ENCODE results near the gene GABRR2.
"Not testable (repeated sequence)": the region's sequence is repeated elsewhere in the genome, so short reads cannot be mapped to it uniquely, and the experiment has no call there.

Gene GABRR2

DNA sequence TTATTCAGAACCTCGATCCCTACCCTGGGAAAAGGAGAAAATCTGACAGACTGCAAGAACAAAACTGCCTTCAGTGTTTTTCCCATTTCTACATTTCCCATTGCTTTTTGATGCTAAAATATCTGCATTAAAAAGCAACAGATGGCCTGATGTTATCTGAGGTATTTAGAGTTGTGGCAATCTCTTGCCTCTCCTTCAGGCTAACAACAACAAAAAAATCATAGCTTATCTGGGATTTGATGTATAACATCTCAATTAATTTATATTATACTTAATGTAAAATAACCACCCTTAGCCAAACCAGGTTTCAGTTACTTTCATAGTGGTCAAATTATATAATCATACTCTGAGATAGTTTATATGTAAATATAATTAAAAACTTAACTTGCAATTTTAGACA, 15.8 kb upstream of the GABRR2 start:
- in situ Hi-C loops (cut with MboI; ENCODE audit: low pct_unique_long_range_greater_than_20kb, low sequenced_read_pairs), result no loop called here

DNA sequence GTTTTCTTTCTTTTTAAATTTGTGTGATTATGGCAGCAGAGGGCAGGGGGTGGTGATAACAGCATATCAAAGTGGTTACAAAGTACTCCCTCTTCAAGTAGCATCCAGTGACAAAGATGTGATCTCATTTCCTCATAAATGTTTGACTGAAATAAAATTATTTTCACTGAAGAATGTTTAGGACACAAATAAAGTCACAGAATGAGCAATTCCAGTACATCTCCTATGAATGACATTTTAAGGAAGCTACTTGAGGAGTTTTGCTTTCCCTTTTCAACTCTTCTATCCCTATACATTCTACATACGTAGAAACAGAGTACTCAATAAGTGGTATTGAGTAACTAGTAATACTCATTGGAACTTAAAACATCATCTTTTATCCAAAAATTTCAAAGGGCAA, 13.9 kb upstream of the GABRR2 start:
- in situ Hi-C loops (cut with MboI; ENCODE audit: low pct_unique_long_range_greater_than_20kb, low sequenced_read_pairs), result no loop called here
- no peak for DNase-seq

More for the DNA sequence above, 15.8 kb upstream of the GABRR2 start:
- DNase-seq, result no peak

DNA sequence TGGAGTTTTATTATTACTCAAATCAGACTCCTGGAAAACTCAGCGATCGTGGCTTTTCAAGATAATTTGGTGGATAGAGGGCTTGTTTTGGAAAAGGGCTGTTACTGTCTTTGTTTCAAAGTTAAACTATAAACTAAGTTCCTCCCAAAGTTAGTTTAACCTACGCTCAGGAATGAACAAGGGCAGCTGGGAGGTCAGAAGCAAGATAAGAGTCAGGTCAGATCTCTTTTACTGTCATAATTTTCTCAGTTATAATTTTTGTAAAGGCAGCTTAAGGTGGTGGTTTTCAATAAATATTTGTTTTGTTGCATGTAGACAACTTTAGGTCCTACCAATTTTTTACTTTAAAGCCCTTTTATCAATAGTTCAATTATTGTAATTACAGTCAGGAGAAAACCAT, 9.2 kb upstream of the GABRR2 start:
- in situ Hi-C loops (cut with MboI; ENCODE audit: low pct_unique_long_range_greater_than_20kb, low sequenced_read_pairs), result no loop called here
- no peak for DNase-seq

DNA sequence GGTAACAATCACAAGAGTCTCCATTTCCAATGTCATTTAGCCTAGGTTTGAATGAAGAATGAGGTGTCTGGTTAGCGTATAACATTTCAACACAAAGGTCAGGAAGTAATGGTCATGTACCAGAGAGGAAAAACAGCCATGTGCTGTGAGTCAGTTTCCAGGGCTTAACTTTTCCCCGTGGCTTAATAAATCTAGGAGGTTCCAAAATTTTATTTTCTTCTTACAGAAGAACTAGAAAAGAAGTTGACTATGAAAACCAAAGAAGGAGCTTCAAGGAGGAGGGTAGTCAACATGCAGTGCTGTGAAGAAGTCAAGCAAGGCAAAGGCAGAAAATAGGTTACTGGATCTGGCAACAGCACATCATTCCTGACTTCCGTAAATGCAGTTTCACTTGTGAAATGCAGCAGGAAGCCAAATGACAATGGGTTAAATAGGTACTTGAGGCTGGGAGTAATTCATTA, 8.4 kb upstream of the GABRR2 start:
- peak; percentile 33 for DNase-seq
- in situ Hi-C loops (cut with MboI; ENCODE audit: low pct_unique_long_range_greater_than_20kb, low sequenced_read_pairs), result no loop called here

DNA sequence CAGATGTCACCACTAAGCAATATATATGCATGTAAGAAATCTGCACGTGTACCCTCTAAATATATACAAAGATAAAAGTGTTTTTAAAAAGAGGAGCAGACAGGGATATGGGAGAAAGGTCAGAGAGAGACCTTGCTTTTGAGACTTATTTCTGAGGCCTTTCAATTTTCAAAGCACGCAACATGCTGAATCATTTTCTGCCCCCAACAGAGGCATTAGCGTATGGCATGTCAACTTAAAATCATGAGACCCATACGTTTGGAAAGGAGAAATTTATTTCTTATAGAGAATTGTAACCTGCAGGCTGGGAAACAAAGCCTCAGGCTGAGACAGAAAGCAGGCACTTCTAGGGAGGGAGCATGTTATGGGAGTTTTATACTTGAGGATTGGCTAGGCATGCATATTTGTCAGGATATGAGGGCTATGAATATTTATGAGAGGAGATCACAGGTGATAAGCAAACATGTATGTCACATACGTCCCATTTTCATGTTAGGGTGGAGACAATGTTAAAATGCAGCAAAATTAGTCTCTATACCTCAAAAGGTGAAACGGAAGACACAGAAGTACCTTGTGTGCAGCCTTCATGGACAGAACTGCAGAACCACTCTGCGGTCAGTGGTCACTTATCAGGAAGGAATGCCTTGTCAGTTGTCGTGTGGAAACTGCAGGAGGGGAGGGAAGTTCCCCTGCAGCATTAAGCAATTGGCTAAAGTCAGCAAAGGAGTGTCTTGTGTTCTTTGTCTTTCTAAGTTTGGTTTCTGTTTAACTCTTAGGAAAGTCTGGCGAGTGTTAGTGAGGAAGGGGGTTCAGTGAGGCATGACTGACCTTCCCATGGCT, 6.3 kb upstream of the GABRR2 start:
- peak; percentile 89 for DNase-seq
- in situ Hi-C loops (cut with MboI; ENCODE audit: low pct_unique_long_range_greater_than_20kb, low sequenced_read_pairs), result no loop called here

DNA sequence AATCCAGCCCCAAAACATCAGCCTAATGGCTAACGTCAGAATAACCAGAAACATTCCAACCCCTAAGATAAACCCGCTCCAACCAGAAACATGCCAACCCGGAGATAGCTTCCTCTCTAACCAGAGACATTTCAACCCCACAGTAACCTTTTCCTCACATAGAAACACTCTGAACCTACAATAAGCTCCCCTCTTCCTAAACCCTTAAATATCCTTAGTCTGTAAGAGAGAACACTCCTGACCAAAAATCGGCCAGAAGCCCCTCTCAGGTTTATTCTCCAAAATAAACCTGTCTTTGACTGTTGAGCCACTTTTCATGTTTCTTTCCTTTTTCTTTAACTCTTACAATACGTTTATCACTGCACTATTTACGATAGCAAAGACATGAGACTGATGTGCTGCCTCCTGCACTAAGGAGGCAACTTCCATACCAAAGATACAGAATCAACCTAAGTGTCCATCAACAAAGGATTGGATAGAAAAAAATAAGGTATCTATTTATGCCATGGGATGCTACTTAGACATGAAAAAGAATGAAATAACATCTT, 5.0 kb upstream of the GABRR2 start:
- in situ Hi-C loops (cut with MboI; ENCODE audit: low pct_unique_long_range_greater_than_20kb, low sequenced_read_pairs), result no loop called here
- DNase-seq, result no peak

DNA sequence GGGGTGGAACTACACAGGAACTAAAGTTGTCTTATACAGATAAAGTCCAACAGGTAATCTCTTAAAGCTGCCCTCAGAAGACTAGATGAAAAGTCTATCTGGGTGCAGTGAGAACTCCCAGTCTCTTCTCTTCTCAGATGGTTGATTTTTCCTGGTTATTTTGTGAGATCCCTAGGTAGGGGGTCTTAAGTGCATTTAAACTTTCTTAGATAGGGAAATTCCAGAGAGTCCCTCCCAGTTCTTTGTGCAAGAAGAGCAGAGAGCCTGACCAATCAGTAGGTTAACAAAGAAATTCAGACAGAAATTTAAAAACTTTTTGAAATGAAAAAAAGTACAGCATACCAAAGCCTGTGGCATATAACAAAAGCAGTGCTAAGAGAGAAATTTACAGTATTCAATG, 2.0 kb upstream of the GABRR2 start:
- in situ Hi-C loops (cut with MboI; ENCODE audit: low pct_unique_long_range_greater_than_20kb, low sequenced_read_pairs), result no loop called here

DNA sequence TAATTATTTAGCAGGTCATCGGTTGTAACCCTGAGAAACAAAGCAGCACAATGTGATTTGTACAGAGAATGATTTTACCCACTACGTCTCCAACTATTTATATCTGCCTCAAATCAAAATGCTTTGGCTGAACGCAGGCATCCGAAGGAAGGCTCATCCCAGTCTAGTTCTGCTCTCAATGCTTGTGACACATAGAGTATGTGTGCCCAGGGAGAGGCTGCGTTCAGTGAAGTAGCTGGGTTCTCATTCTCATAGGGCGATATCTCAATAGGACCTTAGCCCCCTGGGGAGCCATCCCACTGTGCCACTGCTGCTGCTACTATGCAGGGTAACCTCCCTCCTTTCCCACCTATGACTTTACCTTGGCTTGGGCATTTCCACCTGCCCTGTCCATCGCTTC, 407 bp downstream of the GABRR2 start:
- in situ Hi-C loops (cut with MboI; ENCODE audit: low pct_unique_long_range_greater_than_20kb, low sequenced_read_pairs), result no loop called here
- no peak for DNase-seq

More for the DNA sequence above, 2.0 kb upstream of the GABRR2 start:
- no peak for DNase-seq

DNA sequence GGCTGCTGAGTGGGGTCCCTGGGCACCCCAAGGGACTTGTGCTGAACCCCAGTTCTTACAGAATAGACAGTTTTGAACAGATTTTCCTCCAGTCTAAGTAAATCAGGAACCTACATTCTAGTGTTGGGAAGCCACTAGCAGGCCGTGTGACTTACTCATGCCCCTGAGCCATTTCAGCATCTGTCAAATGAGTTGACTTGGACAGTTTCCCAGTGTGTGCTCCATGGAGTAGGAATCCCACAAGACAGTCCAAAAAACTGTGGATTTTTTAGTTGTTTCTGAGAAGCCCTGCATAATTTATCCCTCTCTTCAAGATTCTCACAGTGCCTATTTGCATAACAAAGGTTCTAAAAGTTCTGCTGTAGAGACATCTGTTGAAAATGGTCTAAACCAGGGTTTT, 2.1 kb downstream of the GABRR2 start:
- no peak for DNase-seq
- in situ Hi-C loops (cut with MboI; ENCODE audit: low pct_unique_long_range_greater_than_20kb, low sequenced_read_pairs), result no loop called here

DNA sequence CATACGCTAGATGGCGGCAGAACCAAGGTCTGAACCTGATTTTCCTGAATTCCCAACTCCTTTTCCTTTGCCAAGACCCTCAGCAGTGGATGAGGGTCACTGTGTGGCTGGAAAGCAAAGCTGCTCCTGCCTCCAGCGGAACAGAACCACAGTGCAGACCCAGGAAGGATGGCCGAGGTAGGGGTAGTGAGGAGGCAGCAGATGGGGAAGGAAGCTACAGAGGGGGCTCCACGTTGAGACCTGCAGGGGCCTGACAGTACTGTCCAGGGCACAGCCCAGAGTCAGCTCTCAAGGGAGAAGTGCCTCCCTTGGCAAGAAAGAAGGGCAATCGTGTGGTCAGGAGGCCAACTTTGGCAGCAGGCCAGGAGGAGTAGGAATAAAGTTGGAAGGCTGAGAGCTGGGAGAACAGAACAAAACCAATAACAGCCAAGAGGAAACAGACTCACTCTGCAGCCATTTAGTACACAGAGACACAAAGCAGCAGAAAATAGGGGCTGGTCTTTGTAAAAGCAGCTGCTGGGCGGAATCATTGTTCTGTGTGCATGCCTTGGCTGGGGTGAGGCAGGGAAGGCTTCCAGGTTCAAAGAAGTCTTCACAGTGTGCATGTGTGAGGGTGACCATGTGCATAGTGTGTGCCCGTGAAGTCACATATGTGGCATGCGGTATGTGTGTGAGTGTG, 3.1 kb downstream of the GABRR2 start:
- in situ Hi-C loops (cut with MboI; ENCODE audit: low pct_unique_long_range_greater_than_20kb, low sequenced_read_pairs), result no loop called here
- DNase-seq, result peak; percentile 38

DNA sequence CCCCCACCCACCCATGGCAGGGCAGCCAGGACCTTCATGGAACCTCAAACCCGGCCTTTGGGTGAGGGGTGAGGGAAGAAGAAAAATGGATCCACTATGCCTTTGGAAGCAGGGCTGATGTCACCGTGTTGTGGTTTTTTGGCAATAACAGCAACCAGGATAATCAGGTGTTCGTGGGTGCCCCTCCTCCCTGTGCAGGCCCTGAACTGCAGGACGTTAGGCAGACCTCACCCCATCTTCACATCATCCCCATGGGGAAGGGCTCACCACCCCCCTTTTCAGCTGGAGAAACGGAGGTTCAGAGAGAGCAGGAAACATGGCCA, 3.6 kb downstream of the GABRR2 start:
- in situ Hi-C loops (cut with MboI; ENCODE audit: low pct_unique_long_range_greater_than_20kb, low sequenced_read_pairs), result no loop called here
- no peak for DNase-seq

DNA sequence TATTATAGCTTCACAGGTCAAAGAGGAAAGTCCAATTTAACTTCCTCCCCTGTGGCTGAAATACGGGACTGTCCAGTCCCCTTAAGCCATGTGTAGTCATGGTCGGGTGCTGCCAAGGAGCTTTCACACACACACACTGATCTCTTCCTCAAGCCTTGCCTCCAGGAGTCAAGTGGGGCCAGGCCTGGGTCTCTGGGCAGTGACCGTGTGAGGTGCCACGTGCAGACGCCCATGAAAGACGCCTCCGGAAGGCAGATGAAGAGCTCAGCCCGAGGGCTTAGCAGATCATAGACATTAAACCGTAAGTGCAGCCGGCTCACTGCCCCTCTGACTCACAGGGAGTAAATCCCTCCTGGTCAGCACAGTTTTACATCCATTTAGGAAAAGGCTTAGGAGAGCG, 4.2 kb downstream of the GABRR2 start:
- in situ Hi-C loops (cut with MboI; ENCODE audit: low pct_unique_long_range_greater_than_20kb, low sequenced_read_pairs), result no loop called here
- no peak for DNase-seq

DNA sequence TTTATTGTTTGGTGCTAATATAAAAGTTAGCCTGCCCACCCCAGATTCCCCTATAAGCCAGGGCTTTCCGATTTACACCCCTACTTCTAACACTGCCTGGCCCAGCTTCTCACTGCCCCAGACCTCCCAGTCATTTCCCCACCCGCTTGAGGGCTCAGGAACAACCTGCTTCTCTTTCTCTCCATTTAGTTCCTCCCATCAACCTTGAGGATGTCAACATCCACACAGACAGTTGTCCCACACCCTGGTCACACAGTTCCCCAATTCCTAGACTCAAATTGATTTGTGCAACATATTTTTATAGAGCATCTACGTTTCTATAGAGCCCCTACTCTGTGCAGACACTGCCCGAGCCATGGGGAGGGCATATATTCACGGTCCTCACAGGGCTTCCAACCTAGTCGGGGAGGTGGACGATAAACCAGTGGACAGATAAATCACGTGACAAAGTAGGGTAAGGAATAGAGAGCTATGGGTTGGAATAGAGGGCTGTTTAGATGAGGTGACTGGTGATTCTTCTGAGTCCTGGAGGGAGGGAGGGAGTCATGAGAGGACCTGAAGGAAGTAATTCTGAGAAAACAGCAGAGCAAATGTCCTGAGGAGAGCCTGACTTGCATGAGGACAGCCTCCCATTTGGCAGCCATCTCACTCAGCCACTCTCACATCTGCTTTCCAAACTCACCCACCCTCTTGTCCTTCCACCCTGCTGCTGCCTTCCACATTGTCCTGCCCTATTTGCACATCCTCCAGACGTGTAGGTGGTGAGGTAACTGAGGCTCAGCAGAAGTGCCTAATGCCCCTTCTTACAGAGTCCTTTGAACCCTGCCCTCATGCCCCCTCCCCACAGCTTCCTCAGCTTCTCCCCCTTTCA, 6.3 kb downstream of the GABRR2 start:
- in situ Hi-C loops (cut with MboI; ENCODE audit: low pct_unique_long_range_greater_than_20kb, low sequenced_read_pairs), result no loop called here

DNA sequence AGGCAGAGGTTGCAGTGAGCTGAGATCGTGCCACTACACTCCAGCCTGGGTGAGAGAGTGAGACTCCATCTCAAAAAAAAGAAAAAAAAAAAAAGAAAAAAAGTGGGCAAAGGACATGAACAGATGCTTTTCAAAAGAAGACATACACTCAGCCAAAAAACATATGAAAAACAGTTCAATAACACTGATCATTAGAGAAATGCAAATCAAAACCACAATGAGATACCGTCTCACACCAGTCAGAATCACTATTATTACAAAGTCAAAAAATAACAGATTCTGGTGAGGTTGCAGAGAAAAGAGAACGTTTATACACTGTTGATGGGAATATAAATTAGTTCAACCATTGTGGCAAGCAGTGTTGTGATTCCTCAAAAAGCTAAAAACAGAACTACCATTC, 10.6 kb downstream of the GABRR2 start:
- in situ Hi-C loops (cut with MboI; ENCODE audit: low pct_unique_long_range_greater_than_20kb, low sequenced_read_pairs); DNase-seq: not testable (repeated sequence)

More for the DNA sequence above, 6.3 kb downstream of the GABRR2 start:
- no peak for DNase-seq

DNA sequence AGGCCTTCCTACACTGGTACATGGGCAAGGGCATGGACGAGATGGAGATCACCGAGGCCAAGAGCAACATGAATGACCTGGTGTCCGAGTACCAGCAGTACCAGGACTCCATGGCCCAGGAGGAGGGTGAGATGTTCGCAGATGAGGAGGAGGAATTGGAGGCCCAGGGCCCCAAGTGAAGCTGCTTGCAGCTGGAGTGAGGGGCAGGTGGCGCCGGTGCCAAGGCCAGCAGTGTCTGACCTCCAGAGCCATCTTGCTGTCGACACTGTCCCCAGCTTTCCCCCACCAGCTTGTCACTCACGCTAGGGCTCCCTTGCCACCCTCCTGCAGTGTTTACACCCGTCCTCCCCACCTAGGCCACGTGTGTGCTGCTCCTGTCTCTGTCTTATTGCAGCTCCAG, 12.2 kb downstream of the GABRR2 start:
- in situ Hi-C loops (cut with MboI; ENCODE audit: low pct_unique_long_range_greater_than_20kb, low sequenced_read_pairs), result no loop called here
- DNase-seq, result peak; percentile 27

DNA sequence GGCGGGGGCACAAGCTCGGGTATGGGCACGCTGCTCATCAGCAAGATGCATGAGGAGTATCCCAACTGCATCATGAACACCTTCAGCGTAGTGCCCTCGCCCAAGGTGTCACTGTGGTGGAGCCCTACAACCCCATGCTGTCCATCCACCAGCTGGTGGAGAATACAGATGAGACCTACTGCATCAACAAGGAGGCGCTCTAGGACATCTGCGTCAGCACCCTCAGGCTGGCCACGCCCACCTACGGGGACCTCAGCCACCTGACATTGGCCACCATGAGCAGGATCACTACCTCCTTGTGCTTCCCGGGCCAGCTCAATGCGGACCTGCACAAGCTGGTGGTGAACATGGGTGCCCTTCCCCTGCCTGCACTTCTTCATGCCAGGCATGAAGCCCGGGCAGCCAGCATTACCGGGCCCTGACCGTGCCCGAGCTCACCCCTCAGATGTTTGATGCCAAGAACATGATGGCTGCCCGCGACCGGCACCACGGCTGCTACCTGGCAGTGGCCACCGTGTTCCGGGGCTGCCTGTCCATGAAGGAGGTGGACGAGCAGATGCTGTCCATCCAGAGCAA, 12.8 kb downstream of the GABRR2 start:
- DNase-seq, result no peak
- in situ Hi-C loops (cut with MboI; ENCODE audit: low pct_unique_long_range_greater_than_20kb, low sequenced_read_pairs), result no loop called here

DNA sequence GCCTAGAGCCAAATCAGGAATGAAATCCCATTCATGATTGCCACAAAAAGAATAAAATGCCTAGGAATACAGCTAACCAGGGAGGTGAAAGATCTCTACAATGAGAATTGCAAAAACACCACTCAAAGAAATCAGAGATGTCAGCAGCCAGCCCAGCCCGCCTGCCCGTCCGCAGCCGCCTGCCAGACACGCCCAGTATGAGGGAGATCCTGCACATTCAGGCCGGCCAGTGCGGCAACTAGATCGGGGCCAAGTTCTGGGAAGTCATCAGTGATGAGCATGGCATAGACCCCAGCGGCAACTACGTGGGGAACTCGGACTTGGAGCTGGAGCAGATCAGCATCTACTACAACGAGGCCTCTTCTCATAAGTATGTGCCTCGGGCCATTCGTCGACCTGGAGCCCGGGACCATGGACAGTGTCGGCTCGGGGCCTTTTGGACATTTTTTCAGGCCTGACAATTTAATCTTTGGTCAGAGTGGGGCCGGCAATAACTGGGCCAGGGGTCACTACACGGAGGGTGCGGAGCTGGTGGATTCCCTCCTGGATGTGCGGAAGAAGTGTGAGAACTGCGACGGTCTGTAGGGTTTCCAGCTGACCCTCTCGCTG, 13.4 kb downstream of the GABRR2 start:
- no peak for DNase-seq
- in situ Hi-C loops (cut with MboI; ENCODE audit: low pct_unique_long_range_greater_than_20kb, low sequenced_read_pairs), result no loop called here

DNA sequence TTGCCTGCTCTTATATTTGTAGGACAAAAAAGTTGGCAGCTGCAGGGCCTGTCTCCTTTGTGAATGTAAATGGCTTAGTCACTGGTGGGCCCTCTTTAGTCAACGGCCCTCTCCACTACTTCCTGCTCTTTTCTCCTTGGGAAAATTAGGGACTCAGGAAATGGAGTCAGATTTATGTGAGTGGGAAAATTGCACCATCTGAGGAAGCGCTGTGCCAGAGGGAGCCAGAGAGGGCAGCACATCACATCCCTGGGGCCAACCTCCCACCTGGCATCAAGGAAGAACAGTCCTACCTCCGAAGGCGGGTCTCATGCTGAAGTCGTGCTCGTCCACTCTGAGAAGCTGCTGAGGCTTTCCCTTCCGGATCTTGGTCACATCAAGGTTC, 15.6 kb downstream of the GABRR2 start:
- DNase-seq, result no peak
- in situ Hi-C loops (cut with MboI; ENCODE audit: low pct_unique_long_range_greater_than_20kb, low sequenced_read_pairs), result no loop called here

Measured in KBM-7 (cell line).